GM13977 (cell line): ENCODE results near the gene MAD1L1.
A peak's percentile ranks its signal among the peaks of the same experiment; 100 is the strongest.

Experiments
- DNase-seq: peaks from one replicate; pipeline ENCODE4 v3.0.0; 2012; ENCODE audit warnings: low spot score
- CTCF ChIP-seq: IDR thresholded peaks from 2 replicates; pipeline ENCODE4 v1.5.1; 2012; ENCODE audit warnings: mild to moderate bottlenecking, control low read depth; ENCODE audit not compliant: insufficient read depth; ENCODE audit errors: extremely low read depth, missing control alignments
- in situ Hi-C: fragments of 300-500 bp; cut with MboI; formaldehyde crosslinking; loops from one replicate; pipeline ENCODE4 v1.12.0; 2022; ENCODE audit warnings: low sequenced_read_pairs, low pct_unique_long_range_greater_than_20kb, mixed read lengths, inconsistent platforms; ENCODE audit not compliant: unreplicated experiment

Gene MAD1L1

DNA sequence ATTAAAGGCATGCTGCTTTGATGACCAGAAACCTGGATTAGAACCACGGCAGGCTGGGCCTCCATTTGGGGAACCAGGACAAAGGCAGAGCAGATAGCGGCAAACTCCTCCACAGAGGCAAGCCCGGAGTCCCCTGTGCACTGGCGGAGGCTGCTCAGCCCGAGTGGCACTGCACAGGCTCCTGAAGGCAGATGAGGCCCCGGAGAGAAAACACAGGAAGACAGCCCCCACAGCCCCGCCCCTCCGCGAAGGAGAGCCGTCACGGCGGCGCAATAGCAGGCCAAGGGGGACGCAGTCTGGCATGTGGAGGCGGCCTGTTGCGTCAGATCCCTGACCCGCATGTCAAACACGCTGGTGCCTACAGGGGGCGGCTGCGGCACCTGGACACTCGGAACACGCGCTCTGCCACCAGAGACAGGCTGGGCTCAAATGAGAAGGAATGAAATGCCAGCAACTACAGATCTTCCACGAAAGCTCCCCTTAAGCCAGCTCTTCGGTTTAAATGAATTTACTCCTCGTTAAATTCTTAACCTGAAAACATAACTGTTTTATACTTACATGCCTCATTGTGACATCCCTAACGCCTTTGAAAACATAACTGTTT, 128.5 kb downstream of the MAD1L1 start:
- peak; percentile 50 for TF ChIP-seq CTCF
- DNase-seq = peak; percentile 81
- in situ Hi-C loops = loop anchor here (25.0 kb wide), 1 partner anchor 233 kb away; no protein-coding TSS in a partner anchor

- DNase-seq = no peak
- TF ChIP-seq CTCF = no peak
- in situ Hi-C loops = loop anchor here (25.0 kb wide), 1 partner anchor 234 kb away; no protein-coding TSS in a partner anchor
Measured at GRCh38 chr7:2103071-2103898, 129.5 kb downstream of the MAD1L1 start.

DNA sequence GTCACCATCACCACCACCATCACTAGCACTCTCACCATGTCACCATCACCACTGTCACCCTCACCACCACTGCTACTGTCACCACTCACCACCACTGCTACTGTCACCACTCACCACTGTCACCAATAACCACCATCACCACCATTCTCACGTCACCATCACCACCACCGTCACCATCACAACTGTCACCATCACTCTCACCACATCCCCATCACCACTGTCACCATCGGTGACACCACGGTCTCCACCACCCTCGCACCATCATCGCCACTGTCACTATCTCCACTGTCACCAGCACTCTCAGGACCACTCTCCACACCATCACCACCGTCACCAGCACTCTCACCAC, 130.4 kb downstream of the MAD1L1 start:
- in situ Hi-C loops = loop anchor here (25.0 kb wide), 1 partner anchor 235 kb away; no protein-coding TSS in a partner anchor
- DNase-seq = no peak

DNA sequence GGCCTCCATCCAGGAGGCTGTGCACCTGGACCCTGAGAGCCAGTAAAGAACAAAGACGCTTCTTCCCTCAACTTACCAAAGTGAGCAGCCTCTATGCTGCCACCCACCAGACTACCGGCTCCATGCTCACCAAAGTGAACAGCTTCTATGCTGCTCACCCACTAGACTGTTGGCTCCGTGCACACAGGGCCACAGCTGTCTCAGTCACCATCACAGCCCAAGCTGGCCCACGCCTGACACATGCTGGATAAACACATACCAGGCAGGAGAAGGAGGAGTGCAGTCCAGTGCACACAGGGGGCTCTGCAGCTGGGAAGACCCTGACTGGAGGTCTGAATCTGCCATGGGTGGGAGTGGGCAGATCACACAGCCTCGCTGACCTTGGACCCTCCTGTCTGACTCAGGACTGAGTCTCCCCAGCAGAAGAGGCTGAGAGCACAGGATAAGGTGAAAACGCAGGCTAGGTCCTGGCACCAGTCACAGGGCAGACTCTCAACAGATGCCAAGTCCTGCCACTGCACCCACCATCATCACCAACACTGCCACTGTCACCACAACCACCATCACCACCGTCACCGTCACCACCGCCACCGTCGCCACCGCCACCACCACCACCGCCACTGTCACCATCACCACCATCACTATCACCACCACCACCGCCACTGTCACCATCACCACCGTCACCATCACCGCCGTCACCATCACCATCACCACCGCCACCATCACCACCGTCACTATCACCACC, 130.9 kb downstream of the MAD1L1 start:
- TF ChIP-seq CTCF = no peak
- no peak for DNase-seq
- in situ Hi-C loops = loop anchor here (25.0 kb wide), 1 partner anchor 235 kb away; no protein-coding TSS in a partner anchor

More for the DNA sequence above, 130.4 kb downstream of the MAD1L1 start:
- no peak for TF ChIP-seq CTCF

- TF ChIP-seq CTCF = peak; percentile 54
- peak; percentile 82 for DNase-seq
- in situ Hi-C loops = loop anchor here (25.0 kb wide), 1 partner anchor 237 kb away; no protein-coding TSS in a partner anchor
Measured at GRCh38 chr7:2100278-2101208, 132.2 kb downstream of the MAD1L1 start.
